Liver (tissue), 9 donors: ENCODE results near the gene NKIRAS1. TPM values are rescaled to one million over a fixed set of nuclear protein-coding genes. Genes with fewer than 3 reads are reported as not detected.

Experiments
- DNase-seq: peaks from one replicate; pipeline ENCODE4 v3.0.0-alpha.2; 2017; ENCODE audit warnings: low spot score
- H3K27ac ChIP-seq, 2 donors: one replicate each; pipeline ENCODE4 v1.7.0; 2013; ENCODE audit warnings: inconsistent platforms in 2 of 2, low read length in 2 of 2, control low read depth in 1 of 2, low read depth in 1 of 2, mild to moderate bottlenecking in 1 of 2
- H3K27me3 ChIP-seq, 4 donors: one replicate each; pipeline versions ENCODE4 v1.6.1 to v1.7.0; 2013; ENCODE audit warnings: low read length in 3 of 4, inconsistent platforms in 1 of 4, mild to moderate bottlenecking in 1 of 4, moderate library complexity in 1 of 4; ENCODE audit not compliant: control insufficient read depth in 4 of 4, insufficient read depth in 4 of 4
- H3K36me3 ChIP-seq, 4 donors: one replicate each; pipeline versions ENCODE4 v1.6.1 to v1.7.0; 2013; ENCODE audit warnings: low read length in 3 of 4, mild to moderate bottlenecking in 3 of 4, low read depth in 1 of 4, moderate library complexity in 1 of 4; ENCODE audit not compliant: control insufficient read depth in 4 of 4, insufficient read depth in 3 of 4
- H3K4me1 ChIP-seq, 4 donors: one replicate each; pipeline versions ENCODE4 v1.6.1 to v1.7.0; 2013; ENCODE audit warnings: low read length in 3 of 4, mild to moderate bottlenecking in 3 of 4, moderate library complexity in 1 of 4; ENCODE audit not compliant: control insufficient read depth in 4 of 4, insufficient read depth in 4 of 4
- H3K4me3 ChIP-seq, 3 donors: one replicate each; pipeline versions ENCODE4 v1.6.1 to v1.7.0; 2013; ENCODE audit warnings: low read length in 3 of 3, control low read depth in 1 of 3, low read depth in 1 of 3, mild to moderate bottlenecking in 1 of 3
- H3K9ac ChIP-seq, 2 donors: one replicate each; pipeline ENCODE4 v1.7.0; 2013; ENCODE audit warnings: low read length in 2 of 2, mild to moderate bottlenecking in 2 of 2, moderate library complexity in 2 of 2, control low read depth in 1 of 2, low read depth in 1 of 2
- H3K9me3 ChIP-seq, 4 donors: one replicate each; pipeline versions ENCODE4 v1.6.1 to v1.7.0; 2013; ENCODE audit warnings: low read length in 3 of 4; ENCODE audit not compliant: control insufficient read depth in 4 of 4
- FOXA1 ChIP-seq: IDR thresholded peaks from 2 replicates; pipeline ENCODE4 v1.6.1; 2016; ENCODE audit warnings: antibody characterized with exemption
- FOXA2 ChIP-seq: IDR thresholded peaks from 2 replicates; pipeline ENCODE4 v1.6.1; 2016; ENCODE audit warnings: antibody characterized with exemption
- GABPA ChIP-seq, 2 donors: IDR thresholded peaks in 1 of 2; conservative IDR thresholded peaks in 1 of 2; 2 replicates each; pipeline ENCODE4 v1.6.1; 2016; ENCODE audit warnings: antibody characterized with exemption in 2 of 2, mild to moderate bottlenecking in 1 of 2, moderate library complexity in 1 of 2
- HNF4A ChIP-seq, 2 donors: conservative IDR thresholded peaks; 2 replicates each; pipeline ENCODE4 v1.6.1; 2016; ENCODE audit warnings: antibody characterized with exemption in 2 of 2, mild to moderate bottlenecking in 2 of 2
- JUND ChIP-seq, 2 donors: IDR thresholded peaks; 2 replicates each; pipeline ENCODE4 v1.6.1; 2016; ENCODE audit warnings: antibody characterized with exemption in 2 of 2
- MAX ChIP-seq: IDR thresholded peaks from 2 replicates; pipeline ENCODE4 v1.6.1; 2016; ENCODE audit warnings: antibody characterized with exemption
- NR2F2 ChIP-seq: IDR thresholded peaks from 2 replicates; pipeline ENCODE4 v1.6.1; 2016; ENCODE audit warnings: antibody characterized with exemption
- RAD21 ChIP-seq, 2 donors: IDR thresholded peaks; 2 replicates each; pipeline ENCODE4 v1.6.1; 2016; ENCODE audit warnings: antibody characterized with exemption in 2 of 2, mild to moderate bottlenecking in 2 of 2
- REST ChIP-seq: IDR thresholded peaks from 2 replicates; pipeline ENCODE4 v1.6.1; 2016; ENCODE audit warnings: antibody characterized with exemption, mild to moderate bottlenecking
- RXRA ChIP-seq, 2 donors: IDR thresholded peaks; 2 replicates each; pipeline ENCODE4 v1.6.1; 2017 to 2018; ENCODE audit warnings: antibody characterized with exemption in 2 of 2, mild to moderate bottlenecking in 1 of 2
- TAF1 ChIP-seq: conservative IDR thresholded peaks from 2 replicates; pipeline ENCODE4 v1.6.1; 2016; ENCODE audit warnings: antibody characterized with exemption, mild to moderate bottlenecking
- YY1 ChIP-seq: IDR thresholded peaks from 2 replicates; pipeline ENCODE4 v1.6.1; 2016; ENCODE audit warnings: antibody characterized with exemption, mild to moderate bottlenecking
- WGBS: extraction: QIAGEN DNeasy Blood & Tissue Kit; methylation state at CpG from one replicate; pipeline ENCODE4 v1.1.7; 2013; 5-methylcytosine and 5-hydroxymethylcytosine counted together
- polyA plus RNA-seq, 2 donors: library from polyadenylated mRNA; stranded (reverse) in 1 of 2; unstranded in 1 of 2; fragments of 200-250 nt in 1 of 2; fragments of >200 nt in 1 of 2; fragmentation: Nextera tagmentation in 1 of 2; extraction: Ambion mirVana in 1 of 2; gene quantifications; one replicate each; pipeline versions ENCODE4 v1.2.1 to v1.2.3, GENCODE V29; 2013 to 2015
- total RNA-seq, 2 donors: library from RNA; depleted of rRNA; stranded (reverse); fragments of >200 nt; gene quantifications; one replicate each; pipeline ENCODE4 v1.2.3, GENCODE V29; 2014
- TF ChIP-seq, protein P1 (sequence below): fragments of 150-350 bp; IDR thresholded peaks from 2 replicates; pipeline ENCODE4 v1.5.1; 2017; ENCODE audit warnings: improper control_type of control experiment, low read depth, low read length; ENCODE audit not compliant: missing input control
- TF ChIP-seq, protein P2 (sequence below): IDR thresholded peaks from 2 replicates; pipeline ENCODE4 v1.6.1; 2016; ENCODE audit warnings: antibody characterized with exemption
- TF ChIP-seq, protein P3 (sequence below): IDR thresholded peaks from 2 replicates; pipeline ENCODE4 v1.6.1; 2016; ENCODE audit warnings: antibody characterized with exemption
- donor health status: healthy.
- donor health status: healthy.
- donor health status: healthy.
- donor health status: healthy.
- donor health status: healthy.

The NKIRAS1 gene
- total and polyA plus RNA-seq, 4 donors, result 4.6 to 12.6 (median 8.4) TPM

DNA sequence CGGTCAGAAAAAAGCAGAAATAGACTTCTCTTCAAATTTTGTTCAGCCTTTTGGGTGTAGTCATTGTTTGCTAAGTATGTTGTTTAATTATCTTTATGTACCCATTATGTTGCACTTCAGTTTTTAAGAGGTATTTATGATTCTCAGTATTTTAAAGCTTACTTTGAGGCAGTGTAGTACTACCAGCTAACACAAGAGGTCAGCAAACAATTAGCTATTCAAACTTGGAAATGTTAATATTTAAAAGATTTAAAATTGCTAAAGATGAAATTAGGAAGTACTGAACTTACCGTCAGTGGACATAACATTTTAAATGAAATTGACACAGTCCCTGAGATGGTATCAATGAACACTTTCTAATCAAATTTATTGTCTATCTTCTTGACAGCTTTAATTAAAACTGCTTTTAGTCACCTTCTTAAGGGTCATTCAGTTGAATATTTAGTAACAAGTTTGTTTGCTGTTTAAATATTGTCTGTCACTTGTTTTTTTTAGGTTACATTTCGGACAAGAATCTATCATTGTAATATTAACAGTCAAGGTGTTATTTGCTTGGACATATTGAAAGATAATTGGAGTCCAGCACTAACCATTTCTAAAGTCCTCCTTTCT, 28.1 kb downstream of the NKIRAS1 start:
- H3K27me3 ChIP-seq, result no peaks in the 10 kb centered on the region
- WGBS, result 40% methylated on average over 3 of the region's 3 CpGs
- no peak overlapping the region for H3K4me3 ChIP-seq
- TF ChIP-seq YY1 (no peak), JUND (IDR thresholded peaks at IDR 0.05) (no peak), MAX (no peak), NR2F2 (no peak), GABPA (IDR thresholded peaks at IDR 0.05 in 1 of 2, conservative IDR thresholded peaks at IDR 0.05 in 1 of 2) (no peak), RAD21 (IDR thresholded peaks at IDR 0.05) (peak; percentile 87 to 89), FOXA2 (no peak)
- TF ChIP-seq, protein P1, sequence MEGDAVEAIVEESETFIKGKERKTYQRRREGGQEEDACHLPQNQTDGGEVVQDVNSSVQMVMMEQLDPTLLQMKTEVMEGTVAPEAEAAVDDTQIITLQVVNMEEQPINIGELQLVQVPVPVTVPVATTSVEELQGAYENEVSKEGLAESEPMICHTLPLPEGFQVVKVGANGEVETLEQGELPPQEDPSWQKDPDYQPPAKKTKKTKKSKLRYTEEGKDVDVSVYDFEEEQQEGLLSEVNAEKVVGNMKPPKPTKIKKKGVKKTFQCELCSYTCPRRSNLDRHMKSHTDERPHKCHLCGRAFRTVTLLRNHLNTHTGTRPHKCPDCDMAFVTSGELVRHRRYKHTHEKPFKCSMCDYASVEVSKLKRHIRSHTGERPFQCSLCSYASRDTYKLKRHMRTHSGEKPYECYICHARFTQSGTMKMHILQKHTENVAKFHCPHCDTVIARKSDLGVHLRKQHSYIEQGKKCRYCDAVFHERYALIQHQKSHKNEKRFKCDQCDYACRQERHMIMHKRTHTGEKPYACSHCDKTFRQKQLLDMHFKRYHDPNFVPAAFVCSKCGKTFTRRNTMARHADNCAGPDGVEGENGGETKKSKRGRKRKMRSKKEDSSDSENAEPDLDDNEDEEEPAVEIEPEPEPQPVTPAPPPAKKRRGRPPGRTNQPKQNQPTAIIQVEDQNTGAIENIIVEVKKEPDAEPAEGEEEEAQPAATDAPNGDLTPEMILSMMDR, result peak; percentile 88
- no peaks in the 10 kb centered on the region for H3K9me3 ChIP-seq
- H3K27ac ChIP-seq, result no peak overlapping the region
- H3K4me1 ChIP-seq, result peaks cover 3 to 12% (median 5%) of the 10 kb centered on the region in 4 donors
- DNase-seq, result no peak
- peak overlapping the region in 1 of 2 donors; percentile 20 for H3K9ac ChIP-seq
- peaks cover 0 to 14% (median 6%) of the 10 kb centered on the region in 4 donors for H3K36me3 ChIP-seq

DNA sequence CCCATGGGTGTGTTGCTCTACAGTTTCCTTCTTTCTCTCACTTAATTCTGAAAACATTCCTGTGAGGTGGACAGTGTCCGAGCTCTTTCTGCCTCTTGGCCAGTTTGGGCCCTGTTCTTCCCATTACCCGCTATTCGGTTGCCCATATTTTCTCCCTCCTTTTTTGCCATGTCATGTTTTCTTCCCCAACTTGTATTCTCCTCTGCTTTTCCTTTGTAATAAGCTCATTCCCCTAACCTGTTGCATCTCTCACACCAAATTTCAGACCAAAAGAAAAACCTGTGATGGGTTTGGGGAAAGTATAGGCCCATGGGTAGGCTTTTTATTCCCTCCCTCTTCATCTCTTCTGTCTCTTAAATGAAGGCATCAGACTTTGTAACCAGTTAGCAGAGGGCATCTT, 30.5 kb downstream of the NKIRAS1 start:
- Histone ChIP-seq H3K9me3 (no peaks in the 10 kb centered on the region), H3K4me1 (peaks cover 3 to 12% (median 5%) of the 10 kb centered on the region in 4 donors), H3K36me3 (peaks cover 0 to 4% (median 2%) of the 10 kb centered on the region in 4 donors), H3K27me3 (no peaks in the 10 kb centered on the region), H3K9ac (no peak overlapping the region), H3K27ac (no peak overlapping the region), H3K4me3 (no peak overlapping the region)
- WGBS, result 96% methylated on average over 3 of the region's 3 CpGs
- DNase-seq, result no peak
- TF ChIP-seq FOXA2 (no peak), RAD21 (IDR thresholded peaks at IDR 0.05) (no peak), GABPA (IDR thresholded peaks at IDR 0.05 in 1 of 2, conservative IDR thresholded peaks at IDR 0.05 in 1 of 2) (no peak), NR2F2 (no peak), MAX (no peak), TAF1 (no peak), HNF4A (conservative IDR thresholded peaks at IDR 0.05) (no peak), REST (no peak), RXRA (IDR thresholded peaks at IDR 0.05) (no peak), FOXA1 (no peak), JUND (IDR thresholded peaks at IDR 0.05) (no peak), YY1 (no peak)
- TF ChIP-seq, protein P2, sequence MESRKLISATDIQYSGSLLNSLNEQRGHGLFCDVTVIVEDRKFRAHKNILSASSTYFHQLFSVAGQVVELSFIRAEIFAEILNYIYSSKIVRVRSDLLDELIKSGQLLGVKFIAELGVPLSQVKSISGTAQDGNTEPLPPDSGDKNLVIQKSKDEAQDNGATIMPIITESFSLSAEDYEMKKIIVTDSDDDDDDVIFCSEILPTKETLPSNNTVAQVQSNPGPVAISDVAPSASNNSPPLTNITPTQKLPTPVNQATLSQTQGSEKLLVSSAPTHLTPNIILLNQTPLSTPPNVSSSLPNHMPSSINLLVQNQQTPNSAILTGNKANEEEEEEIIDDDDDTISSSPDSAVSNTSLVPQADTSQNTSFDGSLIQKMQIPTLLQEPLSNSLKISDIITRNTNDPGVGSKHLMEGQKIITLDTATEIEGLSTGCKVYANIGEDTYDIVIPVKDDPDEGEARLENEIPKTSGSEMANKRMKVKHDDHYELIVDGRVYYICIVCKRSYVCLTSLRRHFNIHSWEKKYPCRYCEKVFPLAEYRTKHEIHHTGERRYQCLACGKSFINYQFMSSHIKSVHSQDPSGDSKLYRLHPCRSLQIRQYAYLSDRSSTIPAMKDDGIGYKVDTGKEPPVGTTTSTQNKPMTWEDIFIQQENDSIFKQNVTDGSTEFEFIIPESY, result no peak
- TF ChIP-seq, protein P3, sequence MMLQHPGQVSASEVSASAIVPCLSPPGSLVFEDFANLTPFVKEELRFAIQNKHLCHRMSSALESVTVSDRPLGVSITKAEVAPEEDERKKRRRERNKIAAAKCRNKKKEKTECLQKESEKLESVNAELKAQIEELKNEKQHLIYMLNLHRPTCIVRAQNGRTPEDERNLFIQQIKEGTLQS, result no peak
